Keratinocyte (primary cell): ENCODE measurements around the gene AMZ1.

Source experiments
- EZH2 ChIP-seq: IDR thresholded peaks from one replicate; pipeline ENCODE4 v1.6.1; 2012; ENCODE audit warnings: inconsistent platforms, mild to moderate bottlenecking, low read length, moderate library complexity
- TF ChIP-seq, protein P1 (sequence below), 3 experiments: IDR thresholded peaks in 1 of 3; conservative IDR thresholded peaks in 1 of 3; optimal IDR thresholded peaks in 1 of 3; 2 replicates in 2 of 3; 3 replicates in 1 of 3; pipeline versions ENCODE3 to v1.5.1; 2011; ENCODE audit warnings: low read length in 3 of 3, mild to moderate bottlenecking in 3 of 3, moderate library complexity in 2 of 3, control low read depth in 1 of 3, inconsistent platforms in 1 of 3; ENCODE audit not compliant: insufficient read depth in 2 of 3; ENCODE audit errors: extremely low read depth in 1 of 3

GRCh38 chr7:2650451-2650850 lies 37.6 kb upstream of the AMZ1 start:
- TF ChIP-seq, protein P1, sequence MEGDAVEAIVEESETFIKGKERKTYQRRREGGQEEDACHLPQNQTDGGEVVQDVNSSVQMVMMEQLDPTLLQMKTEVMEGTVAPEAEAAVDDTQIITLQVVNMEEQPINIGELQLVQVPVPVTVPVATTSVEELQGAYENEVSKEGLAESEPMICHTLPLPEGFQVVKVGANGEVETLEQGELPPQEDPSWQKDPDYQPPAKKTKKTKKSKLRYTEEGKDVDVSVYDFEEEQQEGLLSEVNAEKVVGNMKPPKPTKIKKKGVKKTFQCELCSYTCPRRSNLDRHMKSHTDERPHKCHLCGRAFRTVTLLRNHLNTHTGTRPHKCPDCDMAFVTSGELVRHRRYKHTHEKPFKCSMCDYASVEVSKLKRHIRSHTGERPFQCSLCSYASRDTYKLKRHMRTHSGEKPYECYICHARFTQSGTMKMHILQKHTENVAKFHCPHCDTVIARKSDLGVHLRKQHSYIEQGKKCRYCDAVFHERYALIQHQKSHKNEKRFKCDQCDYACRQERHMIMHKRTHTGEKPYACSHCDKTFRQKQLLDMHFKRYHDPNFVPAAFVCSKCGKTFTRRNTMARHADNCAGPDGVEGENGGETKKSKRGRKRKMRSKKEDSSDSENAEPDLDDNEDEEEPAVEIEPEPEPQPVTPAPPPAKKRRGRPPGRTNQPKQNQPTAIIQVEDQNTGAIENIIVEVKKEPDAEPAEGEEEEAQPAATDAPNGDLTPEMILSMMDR (optimal IDR thresholded peaks at IDR 0.05 in 1 of 3, IDR thresholded peaks at IDR 0.05 in 1 of 3, conservative IDR thresholded peaks at IDR 0.05 in 1 of 3; ENCODE audit: extremely low read depth in 1 of 3, insufficient read depth in 2 of 3, low read length in 3 of 3) = no peak
- no peak for TF ChIP-seq EZH2
